K562 (cell line): Measurements from ENCODE around the gene UNKL. TPM values are rescaled to one million over a fixed set of nuclear protein-coding genes. Genes with fewer than 3 reads are reported as not detected.
A peak's percentile ranks its signal among the peaks of the same experiment; 100 is the strongest.

Experiments
- CBFA2T2 ChIP-seq: fragments of 450-650 bp; conservative IDR thresholded peaks from 2 replicates; pipeline ENCODE4 v1.6.1; 2017; ENCODE audit warnings: mild to moderate bottlenecking
- CEBPB ChIP-seq: fragments of 450-650 bp; IDR thresholded peaks from 2 replicates; pipeline ENCODE4 v1.6.1; 2016; ENCODE audit warnings: missing genetic modification characterization, missing compliant biosample characterization
- COPS2 ChIP-seq: fragments of 450-650 bp; conservative IDR thresholded peaks from 2 replicates; pipeline ENCODE4 v1.6.1; 2016; ENCODE audit warnings: mild to moderate bottlenecking, moderate library complexity
- ILF3 ChIP-seq: fragments of 450-650 bp; IDR thresholded peaks from 2 replicates; pipeline ENCODE4 v1.6.1; 2018; ENCODE audit warnings: antibody characterized with exemption, mild to moderate bottlenecking, moderate library complexity, borderline replicate concordance
- MEF2D ChIP-seq: conservative IDR thresholded peaks from 2 replicates; pipeline ENCODE4 v1.6.1; 2016; ENCODE audit warnings: low read depth, missing genetic modification characterization, missing compliant biosample characterization
- MYC ChIP-seq, 2 experiments: fragments of 250-450 bp in 1 of 2; sonication (Bioruptor Pico) in 1 of 2; IDR thresholded peaks; 2 replicates each; pipeline versions ENCODE4 v1.5.1 to v1.6.1; 2012 to 2021; ENCODE audit warnings: low read depth in 2 of 2, borderline replicate concordance in 1 of 2, improper control_type of control experiment in 1 of 2, low read length in 1 of 2, mild to moderate bottlenecking in 1 of 2, moderate library complexity in 1 of 2
- NFE2L1 ChIP-seq: fragments of 450-650 bp; IDR thresholded peaks from 2 replicates; pipeline ENCODE4 v1.6.1; 2016; ENCODE audit warnings: missing genetic modification characterization, low read depth, mild to moderate bottlenecking, missing compliant biosample characterization, moderate library complexity, borderline replicate concordance
- SOX6 ChIP-seq: fragments of 450-650 bp; IDR thresholded peaks from 2 replicates; pipeline ENCODE4 v1.6.1; 2014; ENCODE audit warnings: mild to moderate bottlenecking
- SUPT5H ChIP-seq: fragments of 450-650 bp; IDR thresholded peaks from 2 replicates; pipeline ENCODE4 v1.6.1; 2016
- TARDBP ChIP-seq: fragments of 450-650 bp; IDR thresholded peaks from 2 replicates; pipeline ENCODE4 v1.6.1; 2016
- ZNF232 ChIP-seq: sonication (generic); formaldehyde crosslinking; IDR thresholded peaks from 2 replicates; pipeline ENCODE4 v1.8.0; 2022; ENCODE audit warnings: mild to moderate bottlenecking, missing genetic modification reagents
- polyA plus RNA-seq, 8 experiments: library from polyadenylated mRNA; depleted of rRNA in 4 of 8; stranded (reverse) in 5 of 8; unstranded in 3 of 8; fragments of >200 nt; fragmentation: Nextera tagmentation in 2 of 8; fragmentation: Illumina TruSeq in 1 of 8; extraction: Ambion mirVana in 2 of 8; extraction: Trizol in 1 of 8; gene quantifications; 2 replicates each; pipeline versions ENCODE4 v1.2.1 to v1.2.3, GENCODE V29; 2011 to 2014; ENCODE audit warnings: inconsistent platforms in 1 of 8, missing spikeins in 1 of 8
- total RNA-seq, 7 experiments: library from RNA; depleted of rRNA in 6 of 7; stranded (reverse); fragments of >200 nt in 6 of 7; fragmentation: Illumina TruSeq in 2 of 7; extraction: Trizol in 2 of 7; gene quantifications; 2 replicates each; pipeline versions ENCODE4 v1.2.1 to v1.2.3, GENCODE V29; 2011 to 2021; ENCODE audit warnings: low replicate concordance in 1 of 7
- TF ChIP-seq, protein P1 (sequence below), 2 experiments: fragments of 150-350 bp in 1 of 2; IDR thresholded peaks; 2 replicates each; pipeline ENCODE4 v1.6.1; 2012 to 2016; ENCODE audit warnings: low read depth in 2 of 2, low read length in 2 of 2, mild to moderate bottlenecking in 1 of 2, moderate library complexity in 1 of 2
- TF ChIP-seq, protein P2 (sequence below), 3 experiments: IDR thresholded peaks in 2 of 3; conservative IDR thresholded peaks in 1 of 3; 2 replicates each; pipeline ENCODE4 v1.5.1; 2011 to 2012; ENCODE audit warnings: low read length in 3 of 3, mild to moderate bottlenecking in 3 of 3, control low read depth in 2 of 3, improper control_type of control experiment in 1 of 3, inconsistent platforms in 1 of 3, low read depth in 1 of 3, mixed read lengths in 1 of 3, moderate library complexity in 1 of 3; ENCODE audit not compliant: insufficient read depth in 2 of 3
- TF ChIP-seq, protein P3 (sequence below): fragments of 200-800 bp; sonication (Bioruptor generic); IDR thresholded peaks from 2 replicates; pipeline ENCODE4 v1.6.1; 2017; ENCODE audit warnings: missing genetic modification characterization, missing compliant biosample characterization
- TF ChIP-seq, protein P4 (sequence below): IDR thresholded peaks from 2 replicates; pipeline ENCODE4 v1.6.1; 2011; ENCODE audit not compliant: insufficient read length; ENCODE audit errors: extremely low read depth
- TF ChIP-seq, protein P5 (sequence below): fragments of 450-650 bp; formaldehyde crosslinking; IDR thresholded peaks from 2 replicates; pipeline ENCODE4 v1.4.0; 2022; ENCODE audit warnings: mild to moderate bottlenecking, moderate library complexity
- TF ChIP-seq, protein P6 (sequence below): sonication (generic); formaldehyde crosslinking; IDR thresholded peaks from 2 replicates; pipeline ENCODE4 v1.8.0; 2022; ENCODE audit warnings: missing genetic modification reagents, mild to moderate bottlenecking, moderate library complexity, borderline replicate concordance

UNKL gene
- total and polyA plus RNA-seq, 9 of the 15 experiments (the other 6 are each of a cell fraction or from before 2014, with no cell fraction given), result 0.37 to 30.2 (median 5.1) TPM

DNA sequence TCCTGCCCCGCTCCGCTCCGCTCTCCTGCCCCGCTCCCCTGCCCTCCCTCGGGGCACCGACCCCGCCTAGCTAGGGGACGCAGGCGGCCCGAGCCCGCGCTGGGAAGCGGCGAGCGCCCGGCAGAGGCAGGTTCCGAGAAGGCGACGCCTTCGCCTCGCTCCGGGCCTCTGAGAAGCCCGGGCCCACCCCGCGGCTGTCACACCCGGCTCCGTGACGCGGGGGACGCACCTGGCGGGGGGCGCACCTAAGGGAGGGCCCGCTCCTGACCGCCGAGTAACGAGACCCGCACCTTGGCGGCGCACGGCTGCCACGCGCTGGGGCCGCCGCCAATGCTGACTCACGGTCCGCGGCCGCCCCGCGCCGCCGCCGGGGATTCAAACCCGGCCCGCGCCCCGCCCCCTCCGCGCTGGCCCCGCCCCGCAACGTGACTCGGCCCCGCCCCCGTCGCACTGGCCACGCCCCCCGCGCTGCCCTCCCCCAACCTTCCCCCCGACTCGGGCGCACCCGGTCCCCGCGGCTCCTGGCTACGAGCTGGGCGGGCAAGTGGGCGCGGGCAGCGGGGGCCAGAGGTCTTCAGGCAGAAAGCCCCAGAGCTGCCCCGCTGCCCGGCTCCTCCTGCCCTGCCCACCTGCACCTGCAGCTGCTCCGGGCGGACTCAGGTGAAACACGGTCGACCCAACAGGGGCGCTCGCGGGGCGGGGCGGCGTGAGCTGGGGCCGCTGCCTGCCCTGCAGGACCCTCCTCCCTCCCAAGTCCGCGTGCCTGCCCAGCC, 35.0 kb downstream of the UNKL start (continued):
- TF ChIP-seq, protein P1, sequence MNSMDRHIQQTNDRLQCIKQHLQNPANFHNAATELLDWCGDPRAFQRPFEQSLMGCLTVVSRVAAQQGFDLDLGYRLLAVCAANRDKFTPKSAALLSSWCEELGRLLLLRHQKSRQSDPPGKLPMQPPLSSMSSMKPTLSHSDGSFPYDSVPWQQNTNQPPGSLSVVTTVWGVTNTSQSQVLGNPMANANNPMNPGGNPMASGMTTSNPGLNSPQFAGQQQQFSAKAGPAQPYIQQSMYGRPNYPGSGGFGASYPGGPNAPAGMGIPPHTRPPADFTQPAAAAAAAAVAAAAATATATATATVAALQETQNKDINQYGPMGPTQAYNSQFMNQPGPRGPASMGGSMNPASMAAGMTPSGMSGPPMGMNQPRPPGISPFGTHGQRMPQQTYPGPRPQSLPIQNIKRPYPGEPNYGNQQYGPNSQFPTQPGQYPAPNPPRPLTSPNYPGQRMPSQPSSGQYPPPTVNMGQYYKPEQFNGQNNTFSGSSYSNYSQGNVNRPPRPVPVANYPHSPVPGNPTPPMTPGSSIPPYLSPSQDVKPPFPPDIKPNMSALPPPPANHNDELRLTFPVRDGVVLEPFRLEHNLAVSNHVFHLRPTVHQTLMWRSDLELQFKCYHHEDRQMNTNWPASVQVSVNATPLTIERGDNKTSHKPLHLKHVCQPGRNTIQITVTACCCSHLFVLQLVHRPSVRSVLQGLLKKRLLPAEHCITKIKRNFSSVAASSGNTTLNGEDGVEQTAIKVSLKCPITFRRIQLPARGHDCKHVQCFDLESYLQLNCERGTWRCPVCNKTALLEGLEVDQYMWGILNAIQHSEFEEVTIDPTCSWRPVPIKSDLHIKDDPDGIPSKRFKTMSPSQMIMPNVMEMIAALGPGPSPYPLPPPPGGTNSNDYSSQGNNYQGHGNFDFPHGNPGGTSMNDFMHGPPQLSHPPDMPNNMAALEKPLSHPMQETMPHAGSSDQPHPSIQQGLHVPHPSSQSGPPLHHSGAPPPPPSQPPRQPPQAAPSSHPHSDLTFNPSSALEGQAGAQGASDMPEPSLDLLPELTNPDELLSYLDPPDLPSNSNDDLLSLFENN (IDR thresholded peaks at IDR 0.05; ENCODE audit: low read depth in 2 of 2, low read length in 2 of 2), result 0 out of 4 replicates have a peak, but pooled peaks of 1 of the 2 experiments have one; percentile 32
- TF ChIP-seq, protein P2, sequence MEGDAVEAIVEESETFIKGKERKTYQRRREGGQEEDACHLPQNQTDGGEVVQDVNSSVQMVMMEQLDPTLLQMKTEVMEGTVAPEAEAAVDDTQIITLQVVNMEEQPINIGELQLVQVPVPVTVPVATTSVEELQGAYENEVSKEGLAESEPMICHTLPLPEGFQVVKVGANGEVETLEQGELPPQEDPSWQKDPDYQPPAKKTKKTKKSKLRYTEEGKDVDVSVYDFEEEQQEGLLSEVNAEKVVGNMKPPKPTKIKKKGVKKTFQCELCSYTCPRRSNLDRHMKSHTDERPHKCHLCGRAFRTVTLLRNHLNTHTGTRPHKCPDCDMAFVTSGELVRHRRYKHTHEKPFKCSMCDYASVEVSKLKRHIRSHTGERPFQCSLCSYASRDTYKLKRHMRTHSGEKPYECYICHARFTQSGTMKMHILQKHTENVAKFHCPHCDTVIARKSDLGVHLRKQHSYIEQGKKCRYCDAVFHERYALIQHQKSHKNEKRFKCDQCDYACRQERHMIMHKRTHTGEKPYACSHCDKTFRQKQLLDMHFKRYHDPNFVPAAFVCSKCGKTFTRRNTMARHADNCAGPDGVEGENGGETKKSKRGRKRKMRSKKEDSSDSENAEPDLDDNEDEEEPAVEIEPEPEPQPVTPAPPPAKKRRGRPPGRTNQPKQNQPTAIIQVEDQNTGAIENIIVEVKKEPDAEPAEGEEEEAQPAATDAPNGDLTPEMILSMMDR (IDR thresholded peaks at IDR 0.05 in 2 of 3, conservative IDR thresholded peaks at IDR 0.05 in 1 of 3; ENCODE audit: insufficient read depth in 2 of 3, low read depth in 1 of 3, low read length in 3 of 3), result peak in 2 of 3 experiments; percentile 7 to 12; a peak in 2 of 6 replicates
- TF ChIP-seq COPS2 (no peak), MEF2D (tag) (no peak), CEBPB (tag) (no peak), CBFA2T2 (no peak), SOX6 (no peak), SUPT5H (peak; percentile 79), MYC (IDR thresholded peaks at IDR 0.05; ENCODE audit: low read depth, low read length) (peak; percentile 90), MYC (CRISPR knock-in tag; IDR thresholded peaks at IDR 0.05; ENCODE audit: borderline replicate concordance, low read depth) (no peak), ZNF232 (CRISPR knock-in tag) (no peak; the same call in 1 of the 2 replicates), NFE2L1 (tag) (no peak), TARDBP (0 out of 2 replicates have a peak, but pooled peaks have one; percentile 25), ILF3 (no peak)
- TF ChIP-seq, protein P3, sequence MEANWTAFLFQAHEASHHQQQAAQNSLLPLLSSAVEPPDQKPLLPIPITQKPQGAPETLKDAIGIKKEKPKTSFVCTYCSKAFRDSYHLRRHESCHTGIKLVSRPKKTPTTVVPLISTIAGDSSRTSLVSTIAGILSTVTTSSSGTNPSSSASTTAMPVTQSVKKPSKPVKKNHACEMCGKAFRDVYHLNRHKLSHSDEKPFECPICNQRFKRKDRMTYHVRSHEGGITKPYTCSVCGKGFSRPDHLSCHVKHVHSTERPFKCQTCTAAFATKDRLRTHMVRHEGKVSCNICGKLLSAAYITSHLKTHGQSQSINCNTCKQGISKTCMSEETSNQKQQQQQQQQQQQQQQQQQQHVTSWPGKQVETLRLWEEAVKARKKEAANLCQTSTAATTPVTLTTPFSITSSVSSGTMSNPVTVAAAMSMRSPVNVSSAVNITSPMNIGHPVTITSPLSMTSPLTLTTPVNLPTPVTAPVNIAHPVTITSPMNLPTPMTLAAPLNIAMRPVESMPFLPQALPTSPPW (CRISPR knock-in tag), result peak; percentile 79
- TF ChIP-seq, protein P4, sequence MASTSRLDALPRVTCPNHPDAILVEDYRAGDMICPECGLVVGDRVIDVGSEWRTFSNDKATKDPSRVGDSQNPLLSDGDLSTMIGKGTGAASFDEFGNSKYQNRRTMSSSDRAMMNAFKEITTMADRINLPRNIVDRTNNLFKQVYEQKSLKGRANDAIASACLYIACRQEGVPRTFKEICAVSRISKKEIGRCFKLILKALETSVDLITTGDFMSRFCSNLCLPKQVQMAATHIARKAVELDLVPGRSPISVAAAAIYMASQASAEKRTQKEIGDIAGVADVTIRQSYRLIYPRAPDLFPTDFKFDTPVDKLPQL, result no peak
- TF ChIP-seq, protein P5, sequence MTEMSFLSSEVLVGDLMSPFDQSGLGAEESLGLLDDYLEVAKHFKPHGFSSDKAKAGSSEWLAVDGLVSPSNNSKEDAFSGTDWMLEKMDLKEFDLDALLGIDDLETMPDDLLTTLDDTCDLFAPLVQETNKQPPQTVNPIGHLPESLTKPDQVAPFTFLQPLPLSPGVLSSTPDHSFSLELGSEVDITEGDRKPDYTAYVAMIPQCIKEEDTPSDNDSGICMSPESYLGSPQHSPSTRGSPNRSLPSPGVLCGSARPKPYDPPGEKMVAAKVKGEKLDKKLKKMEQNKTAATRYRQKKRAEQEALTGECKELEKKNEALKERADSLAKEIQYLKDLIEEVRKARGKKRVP (CRISPR knock-in tag), result no peak
- TF ChIP-seq, protein P6, sequence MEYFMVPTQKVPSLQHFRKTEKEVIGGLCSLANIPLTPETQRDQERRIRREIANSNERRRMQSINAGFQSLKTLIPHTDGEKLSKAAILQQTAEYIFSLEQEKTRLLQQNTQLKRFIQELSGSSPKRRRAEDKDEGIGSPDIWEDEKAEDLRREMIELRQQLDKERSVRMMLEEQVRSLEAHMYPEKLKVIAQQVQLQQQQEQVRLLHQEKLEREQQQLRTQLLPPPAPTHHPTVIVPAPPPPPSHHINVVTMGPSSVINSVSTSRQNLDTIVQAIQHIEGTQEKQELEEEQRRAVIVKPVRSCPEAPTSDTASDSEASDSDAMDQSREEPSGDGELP, result peak; percentile 40; the same call in 1 of the 2 replicates
